ENCODE measurements around the gene CCER1.
"Not testable (repeated sequence)": the region's sequence is repeated elsewhere in the genome, so short reads cannot be mapped to it uniquely, and the experiment has no call there.

Gene CCER1

GRCh38 chr12:90954921-90955320 lies at the start of gene CCER1:
Gene CCER1 (minus strand): TSS chr12:90955176. CDS start chr12:90954742, 434 bp downstream.
- no peak for DNase-seq

GRCh38 chr12:91003737-91004136 lies 48.8 kb upstream of the CCER1 start:
- DNase-seq: no peak

GRCh38 chr12:91001306-91001705 lies 46.3 kb upstream of the CCER1 start:
- DNase-seq: no peak

- no peak for DNase-seq
Observed at GRCh38 chr12:90999966-91000365, 45.0 kb upstream of the CCER1 start.

- no peak for DNase-seq
Observed at GRCh38 chr12:90999527-90999926, 44.6 kb upstream of the CCER1 start.

GRCh38 chr12:90995010-90995409 lies 40.0 kb upstream of the CCER1 start:
- no peak for DNase-seq

GRCh38 chr12:90991952-90992465 lies 37.0 kb upstream of the CCER1 start:
- no peak for DNase-seq

GRCh38 chr12:90990611-90991010 lies 35.6 kb upstream of the CCER1 start:
- no peak for DNase-seq

GRCh38 chr12:90989686-90990111 lies 34.7 kb upstream of the CCER1 start:
- no peak for DNase-seq

GRCh38 chr12:90987520-90987919 lies 32.5 kb upstream of the CCER1 start:
- DNase-seq: no peak

GRCh38 chr12:90987101-90987500 lies 32.1 kb upstream of the CCER1 start:
- DNase-seq: no peak

- DNase-seq: not testable (repeated sequence)
Observed at GRCh38 chr12:90985331-90985730, 30.4 kb upstream of the CCER1 start.

GRCh38 chr12:90984114-90984513 lies 29.1 kb upstream of the CCER1 start:
- no peak for DNase-seq

GRCh38 chr12:90982170-90982569 lies 27.2 kb upstream of the CCER1 start:
- no peak for DNase-seq

- DNase-seq: no peak
Observed at GRCh38 chr12:90979951-90980350, 25.0 kb upstream of the CCER1 start.

GRCh38 chr12:90979019-90979418 lies 24.0 kb upstream of the CCER1 start:
- DNase-seq: no peak

- DNase-seq: no peak
Observed at GRCh38 chr12:90978117-90978770, 23.3 kb upstream of the CCER1 start.

GRCh38 chr12:90977224-90977623 lies 22.2 kb upstream of the CCER1 start:
- no peak for DNase-seq

- DNase-seq: no peak
Observed at GRCh38 chr12:90974286-90974685, 19.3 kb upstream of the CCER1 start.

GRCh38 chr12:90972226-90972625 lies 17.2 kb upstream of the CCER1 start:
- DNase-seq: no peak

GRCh38 chr12:90970911-90971310 lies 15.9 kb upstream of the CCER1 start:
- no peak for DNase-seq

- DNase-seq: no peak
Observed at GRCh38 chr12:90970471-90970870, 15.5 kb upstream of the CCER1 start.

GRCh38 chr12:90969851-90970250 lies 14.9 kb upstream of the CCER1 start:
- DNase-seq: no peak

- no peak for DNase-seq
Observed at GRCh38 chr12:90969346-90969745, 14.4 kb upstream of the CCER1 start.

GRCh38 chr12:90965204-90965603 lies 10.2 kb upstream of the CCER1 start:
- DNase-seq: no peak
